AG09319 (cell line): ENCODE results near the gene ATP11A.

ENCODE experiments used
- DNase-seq: peaks from one replicate; pipeline ENCODE4 v3.0.0-alpha.2; 2010; ENCODE audit warnings: low read depth; ENCODE audit errors: extremely low read depth
- TF ChIP-seq, protein P1 (sequence below): IDR thresholded peaks from 2 replicates; pipeline ENCODE4 v1.5.1; 2011; ENCODE audit warnings: low read depth, mild to moderate bottlenecking, inconsistent platforms, low read length, moderate library complexity

Gene ATP11A

DNA sequence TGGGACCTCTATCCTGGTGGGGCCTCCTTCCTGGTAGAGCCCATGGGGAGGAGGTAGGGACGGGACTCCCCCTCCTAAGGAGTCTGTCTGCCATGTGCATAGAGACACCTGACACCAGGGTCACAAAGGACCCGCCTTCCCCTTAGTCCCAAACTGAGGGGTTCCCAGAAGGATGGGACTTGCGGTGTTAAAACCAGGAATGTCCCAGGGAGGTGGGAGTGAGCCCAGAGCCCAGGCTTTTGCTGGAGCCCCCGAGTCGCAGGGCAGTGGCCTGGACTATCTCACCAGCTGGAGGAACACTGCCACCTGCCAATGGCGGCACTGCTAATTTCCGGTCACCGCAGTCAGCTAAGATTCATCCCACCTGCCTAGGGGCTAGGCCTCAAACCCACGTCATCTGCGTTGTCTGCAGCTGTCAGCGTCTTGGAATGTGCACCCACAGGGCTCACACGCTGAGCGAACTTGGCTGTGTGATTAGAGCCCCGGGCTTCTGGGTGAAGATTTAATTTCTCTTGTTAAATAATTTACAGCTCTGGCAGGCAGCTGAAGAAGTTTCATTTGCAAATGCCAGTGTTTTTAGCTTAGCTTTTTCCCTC, 31.9 kb upstream of the ATP11A start:
- TF ChIP-seq, protein P1, sequence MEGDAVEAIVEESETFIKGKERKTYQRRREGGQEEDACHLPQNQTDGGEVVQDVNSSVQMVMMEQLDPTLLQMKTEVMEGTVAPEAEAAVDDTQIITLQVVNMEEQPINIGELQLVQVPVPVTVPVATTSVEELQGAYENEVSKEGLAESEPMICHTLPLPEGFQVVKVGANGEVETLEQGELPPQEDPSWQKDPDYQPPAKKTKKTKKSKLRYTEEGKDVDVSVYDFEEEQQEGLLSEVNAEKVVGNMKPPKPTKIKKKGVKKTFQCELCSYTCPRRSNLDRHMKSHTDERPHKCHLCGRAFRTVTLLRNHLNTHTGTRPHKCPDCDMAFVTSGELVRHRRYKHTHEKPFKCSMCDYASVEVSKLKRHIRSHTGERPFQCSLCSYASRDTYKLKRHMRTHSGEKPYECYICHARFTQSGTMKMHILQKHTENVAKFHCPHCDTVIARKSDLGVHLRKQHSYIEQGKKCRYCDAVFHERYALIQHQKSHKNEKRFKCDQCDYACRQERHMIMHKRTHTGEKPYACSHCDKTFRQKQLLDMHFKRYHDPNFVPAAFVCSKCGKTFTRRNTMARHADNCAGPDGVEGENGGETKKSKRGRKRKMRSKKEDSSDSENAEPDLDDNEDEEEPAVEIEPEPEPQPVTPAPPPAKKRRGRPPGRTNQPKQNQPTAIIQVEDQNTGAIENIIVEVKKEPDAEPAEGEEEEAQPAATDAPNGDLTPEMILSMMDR: no peak
- DNase-seq: no peak

DNA sequence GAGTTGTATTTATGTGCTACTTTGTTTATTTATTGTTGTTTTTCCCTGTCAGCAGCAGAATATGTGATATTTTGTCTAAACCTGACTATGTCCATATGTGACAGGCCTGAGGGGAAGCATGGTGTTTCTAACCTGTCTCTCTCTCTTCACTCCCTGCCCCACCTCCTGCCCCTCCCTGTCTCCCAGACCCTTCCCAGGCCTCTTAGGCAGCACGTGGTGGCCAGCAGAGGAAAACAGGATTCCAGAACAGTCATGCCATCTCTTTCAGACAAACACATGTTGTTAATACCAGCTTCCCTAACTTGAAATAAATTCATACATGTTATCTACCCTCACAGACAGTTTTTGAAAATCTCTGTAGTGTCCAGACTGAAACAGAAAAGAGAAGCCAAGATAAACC, 31.0 kb upstream of the ATP11A start:
- no peak for DNase-seq
- TF ChIP-seq, protein P1: no peak

DNA sequence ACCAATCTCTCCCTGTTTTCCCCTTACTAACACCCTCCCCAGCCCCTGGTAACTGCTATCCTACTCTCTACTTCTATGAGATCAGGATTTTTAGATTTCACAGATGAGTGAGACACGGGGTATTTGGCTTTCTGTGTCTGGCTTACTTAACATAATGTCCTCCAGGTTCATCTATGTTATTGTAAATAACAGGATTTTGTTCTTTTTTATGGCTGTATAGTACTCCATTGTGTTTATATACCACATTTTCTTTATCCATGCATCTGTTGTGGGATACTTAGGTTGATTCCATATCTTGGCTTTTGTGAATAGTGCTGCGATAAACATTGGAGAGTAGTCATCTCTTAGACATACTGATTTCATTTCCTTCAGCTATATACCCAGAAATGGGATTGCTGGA, 28.5 kb upstream of the ATP11A start:
- TF ChIP-seq, protein P1: no peak
- DNase-seq: no peak

DNA sequence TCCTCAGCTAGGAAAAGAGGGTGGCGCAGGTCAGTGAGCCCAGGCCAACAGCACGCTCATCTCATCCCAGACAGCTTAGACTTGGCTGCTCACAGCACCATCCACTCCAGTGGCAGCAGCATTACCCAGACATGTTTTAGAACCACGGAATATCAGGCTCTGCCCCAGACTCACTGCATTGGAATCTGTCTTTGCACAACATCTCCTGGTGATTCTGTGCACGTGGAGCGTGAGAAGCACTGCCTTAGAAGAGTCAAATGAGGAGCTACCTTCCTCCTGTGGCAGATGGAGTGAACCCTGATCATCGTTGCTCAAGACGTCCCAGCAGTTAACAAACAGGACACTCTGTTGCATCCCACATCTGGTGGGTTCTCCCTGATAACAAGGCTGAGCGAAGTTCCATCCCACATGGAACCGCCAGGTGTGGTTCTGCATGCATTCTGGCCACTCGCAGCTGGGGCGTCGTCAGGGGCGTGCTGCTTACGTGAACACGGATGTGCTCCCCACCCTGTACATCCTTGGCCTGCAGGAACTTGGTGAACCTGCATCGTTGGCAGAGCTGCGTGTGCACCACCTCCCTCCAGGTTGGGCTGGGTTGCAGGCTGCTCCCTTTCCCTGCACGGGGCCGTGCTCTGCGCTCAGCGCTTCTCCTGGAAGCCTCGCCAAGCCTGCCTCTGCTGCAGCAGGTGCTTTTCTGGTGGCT, 25.2 kb upstream of the ATP11A start:
- TF ChIP-seq, protein P1: no peak
- DNase-seq: no peak

DNA sequence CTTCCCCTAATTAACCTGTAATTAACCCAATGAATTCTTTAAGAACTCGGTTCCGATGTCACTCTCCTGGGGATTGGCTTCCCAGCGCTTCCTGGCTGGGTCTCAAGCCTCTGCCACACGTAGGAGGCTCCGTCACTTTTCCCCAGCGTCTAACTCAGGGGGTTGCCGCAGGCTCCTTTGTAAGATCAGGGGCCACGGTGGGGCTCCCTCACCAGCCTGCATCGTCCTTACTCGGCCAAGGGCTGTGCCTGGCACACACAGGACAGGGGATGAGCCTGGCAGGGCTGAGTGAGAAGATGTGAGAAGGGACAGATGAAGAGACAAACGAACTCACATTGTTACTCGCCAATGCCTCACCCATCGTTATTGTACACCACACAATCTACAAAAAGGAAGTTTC, 20.9 kb upstream of the ATP11A start:
- no peak for DNase-seq
- TF ChIP-seq, protein P1: no peak

DNA sequence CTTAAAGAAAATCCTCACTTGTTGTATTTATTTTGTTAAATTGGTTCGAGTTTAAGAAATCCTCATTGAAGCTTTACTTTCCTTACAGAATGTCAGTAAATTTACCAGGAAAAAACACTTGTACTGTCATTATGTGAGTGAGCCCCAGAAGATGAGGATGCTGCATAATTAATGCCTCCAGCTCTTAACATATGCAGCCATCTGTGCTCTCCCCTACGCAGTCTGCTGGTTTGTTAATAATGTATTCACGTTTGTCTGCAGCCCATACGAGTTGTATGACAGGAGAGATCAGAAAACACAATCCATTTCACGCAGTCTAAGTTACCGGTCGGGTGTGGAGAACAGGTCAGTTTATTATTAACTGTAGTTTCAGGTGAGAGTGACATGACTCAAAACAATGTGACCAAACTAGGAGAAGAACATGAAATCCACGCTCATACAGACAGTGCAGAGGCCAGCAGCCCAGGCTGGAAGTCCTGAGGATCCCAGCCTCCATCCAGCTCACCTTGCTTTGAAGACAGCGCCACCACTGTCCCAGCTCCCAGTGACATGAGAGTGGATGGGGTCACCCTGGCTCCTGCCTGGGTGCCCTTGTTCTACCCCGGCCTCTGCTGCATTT, 19.8 kb upstream of the ATP11A start:
- TF ChIP-seq, protein P1: no peak
- DNase-seq: no peak

DNA sequence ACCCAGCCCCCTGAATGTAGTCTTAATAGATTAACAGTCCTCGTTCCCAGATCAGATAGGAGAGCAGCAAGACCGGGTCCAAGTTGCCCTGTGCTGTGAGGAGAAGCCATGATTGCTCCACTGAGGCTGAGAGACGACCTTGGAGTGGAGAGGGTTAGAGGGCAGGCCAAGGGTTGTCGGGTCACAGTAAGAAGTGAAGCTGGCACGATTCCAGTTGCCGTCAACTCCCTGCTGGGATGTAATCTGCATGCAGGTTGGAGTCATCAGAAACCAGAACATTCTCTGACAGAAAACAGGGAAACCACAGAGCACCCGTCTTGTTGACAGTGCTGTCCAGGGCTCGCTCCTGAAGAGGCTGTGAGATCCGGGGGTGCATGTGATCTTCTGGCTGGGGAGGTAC, 19.0 kb upstream of the ATP11A start:
- TF ChIP-seq, protein P1: no peak
- no peak for DNase-seq
